Caco-2 (cell line): ENCODE results near the gene ZMPSTE24. TPM values are rescaled to one million over a fixed set of nuclear protein-coding genes. Genes with fewer than 3 reads are reported as not detected.
"Not testable (repeated sequence)": the region's sequence is repeated elsewhere in the genome, so short reads cannot be mapped to it uniquely, and the experiment has no call there.

ENCODE experiments used
- Bru-seq: library from RNA; stranded (reverse); fragments of 400-500 nt; gene quantifications from one replicate; lab custom pipeline; 2021; lab: Mats Ljungman, UMichigan
- BruChase-seq, 2 experiments: library from RNA; stranded (reverse); fragments of 400-500 nt; gene quantifications; one replicate each; lab custom pipeline; 2021; lab: Mats Ljungman, UMichigan
- BruUV-seq: library from RNA; stranded (reverse); fragments of 400-500 nt; replicated peaks from 2 replicates; lab custom pipeline; 2021; lab: Mats Ljungman, UMichigan
- CTCF ChIA-PET: fragments of 300-600 bp; sonication (Branson Sonifier 250); formaldehyde crosslinking; loops from one replicate; lab custom pipeline; 2022; ENCODE audit warnings: antibody characterized with exemption; lab: Charles Lee
- POLR2A ChIA-PET: fragments of 300-600 bp; sonication (Branson Sonifier 250); formaldehyde crosslinking; loops from one replicate; lab custom pipeline; 2022; ENCODE audit warnings: antibody characterized with exemption; lab: Charles Lee
- DNase-seq, 2 experiments: peaks; one replicate each; pipeline versions ENCODE4 v3.0.0 to v3.0.0-alpha.2; 2020 to 2022
- H3K27me3 ChIP-seq: replicated peaks from 2 replicates; pipeline ENCODE4 v1.6.0; 2011; ENCODE audit warnings: low read length; ENCODE audit not compliant: control insufficient read depth, insufficient read depth
- H3K36me3 ChIP-seq: 2 replicates; pipeline ENCODE4 v1.5.1; 2011; ENCODE audit warnings: low read length; ENCODE audit not compliant: control insufficient read depth, insufficient read depth
- H3K4me1 ChIP-seq: fragments of 250-450 bp; sonication (Bioruptor Pico); 2 replicates; pipeline ENCODE4 v1.5.1; 2020; ENCODE audit warnings: mild to moderate bottlenecking
- H3K4me3 ChIP-seq: 2 replicates; pipeline ENCODE4 v1.5.1; 2011; ENCODE audit warnings: low read depth, mild to moderate bottlenecking, control low read depth, low read length
- H3K9me3 ChIP-seq: fragments of 250-450 bp; sonication (Bioruptor Pico); 2 replicates; pipeline ENCODE4 v1.5.1; 2020; ENCODE audit warnings: mild to moderate bottlenecking, moderate library complexity
- H3K27ac Mint-ChIP-seq: one replicate; pipeline ENCODE4 v1.8.0; 2022; ENCODE audit warnings: mixed read lengths; ENCODE audit not compliant: unreplicated experiment
- H3K27me3 Mint-ChIP-seq: one replicate; pipeline ENCODE4 v1.8.0; 2022; ENCODE audit warnings: mixed read lengths; ENCODE audit not compliant: insufficient read depth, unreplicated experiment
- H3K36me3 Mint-ChIP-seq: one replicate; pipeline ENCODE4 v1.8.0; 2022; ENCODE audit warnings: mild to moderate bottlenecking, mixed read lengths; ENCODE audit not compliant: insufficient read depth, unreplicated experiment
- H3K4me1 Mint-ChIP-seq: one replicate; pipeline ENCODE4 v1.8.0; 2022; ENCODE audit warnings: low read depth, mixed read lengths; ENCODE audit not compliant: unreplicated experiment
- H3K4me3 Mint-ChIP-seq: one replicate; pipeline ENCODE4 v1.8.0; 2022; ENCODE audit warnings: mild to moderate bottlenecking, moderate library complexity, mixed read lengths; ENCODE audit not compliant: unreplicated experiment
- H3K9me3 Mint-ChIP-seq: one replicate; pipeline ENCODE4 v1.8.0; 2022; ENCODE audit warnings: mixed read lengths; ENCODE audit not compliant: unreplicated experiment
- CTCF ChIP-seq, 2 experiments: fragments of 200-600 bp in 1 of 2; IDR thresholded peaks; 1 replicate in 1 of 2; 2 replicates in 1 of 2; pipeline versions ENCODE4 v1.5.1 to v1.8.0; 2011 to 2022; ENCODE audit warnings: antibody characterized with exemption in 1 of 2, control low read depth in 1 of 2, inconsistent platforms in 1 of 2, low read depth in 1 of 2, low read length in 1 of 2, mild to moderate bottlenecking in 1 of 2, moderate library complexity in 1 of 2; ENCODE audit not compliant: insufficient read depth in 1 of 2, severe bottlenecking in 1 of 2, unreplicated experiment in 1 of 2
- intact Hi-C: fragments of 100-400 bp; cut with micrococcal nuclease; formaldehyde crosslinking; loops from one replicate; pipeline ENCODE4 v1.10.0; 2022; ENCODE audit not compliant: unreplicated experiment
- long read RNA-seq: library from polyadenylated mRNA; stranded (forward); transcript quantifications from one replicate; pipeline ENCODE4 v2.0.0, GENCODE V29; 2022
- total RNA-seq: library from RNA; stranded (reverse); gene quantifications from 2 replicates; pipeline ENCODE4 v1.2.3, GENCODE V29; 2022

ZMPSTE24 gene
- total RNA-seq (37.9 and 39.9 TPM in 2 replicates), Bru-seq, nascent RNA (percentile 72 among the genes with signal in this experiment), BruChase-seq, experiment 1, labeled RNA remaining after a 2-hour chase (percentile 81 among the genes with signal in this experiment), BruChase-seq, experiment 2, labeled RNA remaining after a 6-hour chase (percentile 92 among the genes with signal in this experiment)
- long read RNA-seq, transcript ZMPSTE24-201 (10 exons, 3,108 nt) = major isoform, 208 of 229 reads
- long read RNA-seq, partial matches to known transcripts = 4 of 229 reads
- long read RNA-seq, other reads (novel, unspliced or antisense) = 17 of 229 reads

DNA sequence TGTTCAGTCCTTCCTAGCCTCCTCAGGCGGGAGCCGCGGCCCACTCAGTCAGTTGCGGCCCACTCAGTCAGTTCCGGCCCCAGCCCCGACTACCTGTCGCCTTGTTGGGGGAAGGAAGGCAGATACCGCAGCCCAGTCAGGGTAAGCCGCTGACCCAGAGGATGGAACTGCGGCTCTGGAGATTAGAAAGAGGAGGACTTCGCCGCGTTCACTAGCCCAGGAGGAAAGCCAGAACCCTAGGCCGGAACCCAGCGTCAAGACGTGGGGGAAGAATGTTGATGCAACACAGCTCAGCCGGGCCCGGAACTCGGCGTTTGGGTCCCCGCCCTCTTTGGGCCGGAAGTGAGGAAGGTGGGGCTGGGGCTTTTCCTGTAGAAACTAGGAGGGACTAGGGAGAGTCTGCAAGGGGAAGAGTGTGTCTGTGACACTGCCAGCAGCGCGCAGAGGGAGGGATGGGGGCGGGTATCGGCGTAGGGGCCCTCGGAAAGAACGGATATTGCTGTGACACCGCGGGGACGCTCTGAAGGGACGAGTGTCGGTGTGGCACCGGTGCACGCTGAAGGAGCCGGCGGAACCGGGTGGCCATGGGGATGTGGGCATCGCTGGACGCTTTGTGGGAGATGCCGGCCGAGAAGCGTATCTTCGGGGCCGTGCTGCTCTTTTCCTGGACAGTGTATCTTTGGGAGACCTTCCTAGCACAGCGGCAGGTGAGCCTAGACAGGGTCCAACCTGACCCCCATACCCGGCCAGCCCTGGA, at the start of gene ZMPSTE24:
ZMPSTE24 (plus strand) TSS at position 549 of the 757 bp plus-strand sequence; CDS start at position 585, 36 bp downstream.
- intact Hi-C loops = loop anchor here (1.0 to 10.0 kb wide), 3 partner anchors 11 to 97 kb away; partner anchors contain the start of genes COL9A2, RLF and TMCO2
- Histone ChIP-seq H3K27me3 (no peaks in the 10 kb centered on the region), H3K4me1 (no peaks in the 10 kb centered on the region; the same call in 1 of the 2 replicates), H3K9me3 (no peaks in the 10 kb centered on the region), H3K36me3 (no peaks in the 10 kb centered on the region; the same call in 1 of the 2 replicates), H3K4me3 (peak within 1 kb of the TSS; percentile 65)
- H3K4me1 Mint-ChIP-seq = peaks cover 6% of the 10 kb centered on the region
- H3K9me3 Mint-ChIP-seq = no peaks in the 10 kb centered on the region
- ChIA-PET POLR2A (interaction anchor here (1.0 kb wide), 1 partner anchor 10 kb away, joined by 3 read pairs; the partner anchor contains the start of gene TMCO2), CTCF (interaction anchor here (0.7 kb wide), 1 partner anchor 114 kb away, joined by 6 read pairs; no protein-coding TSS in a partner anchor)
- peak; percentile 92 to 97 for DNase-seq
- H3K36me3 Mint-ChIP-seq = peaks cover 23% of the 10 kb centered on the region
- H3K27ac Mint-ChIP-seq = peak within 1 kb of the TSS; percentile 100
- no peak for TF ChIP-seq CTCF (IDR thresholded peaks at IDR 0.05; ENCODE audit: insufficient read depth in 1 of 2, low read depth in 1 of 2, low read length in 1 of 2, severe bottlenecking in 1 of 2, unreplicated experiment in 1 of 2)
- no TSS peak for BruUV-seq
- no peaks in the 10 kb centered on the region for H3K27me3 Mint-ChIP-seq
- peak within 1 kb of the TSS; percentile 90 for H3K4me3 Mint-ChIP-seq

GRCh38 chr1:40210511-40211204, 47.4 kb upstream of the ZMPSTE24 start:
- intact Hi-C loops = no loop called here
- Histone ChIP-seq H3K4me1 (no peaks in the 10 kb centered on the region), H3K27me3 (no peaks in the 10 kb centered on the region), H3K36me3 (no peaks in the 10 kb centered on the region), H3K9me3 (no peaks in the 10 kb centered on the region), H3K4me3 (no peak overlapping the region)
- BruUV-seq = no TSS peak
- CTCF ChIA-PET = no interaction called here
- no peak for DNase-seq
- TF ChIP-seq CTCF (IDR thresholded peaks at IDR 0.05; ENCODE audit: insufficient read depth in 1 of 2, low read depth in 1 of 2, low read length in 1 of 2, severe bottlenecking in 1 of 2, unreplicated experiment in 1 of 2) = no peak
- H3K4me1 Mint-ChIP-seq = no peaks in the 10 kb centered on the region
- POLR2A ChIA-PET = no interaction called here
- H3K4me3 Mint-ChIP-seq = no peak overlapping the region
- H3K36me3 Mint-ChIP-seq = peaks cover 40% of the 10 kb centered on the region
- no peak overlapping the region for H3K27ac Mint-ChIP-seq
- H3K9me3 Mint-ChIP-seq = no peaks in the 10 kb centered on the region
- H3K27me3 Mint-ChIP-seq = no peaks in the 10 kb centered on the region

DNA sequence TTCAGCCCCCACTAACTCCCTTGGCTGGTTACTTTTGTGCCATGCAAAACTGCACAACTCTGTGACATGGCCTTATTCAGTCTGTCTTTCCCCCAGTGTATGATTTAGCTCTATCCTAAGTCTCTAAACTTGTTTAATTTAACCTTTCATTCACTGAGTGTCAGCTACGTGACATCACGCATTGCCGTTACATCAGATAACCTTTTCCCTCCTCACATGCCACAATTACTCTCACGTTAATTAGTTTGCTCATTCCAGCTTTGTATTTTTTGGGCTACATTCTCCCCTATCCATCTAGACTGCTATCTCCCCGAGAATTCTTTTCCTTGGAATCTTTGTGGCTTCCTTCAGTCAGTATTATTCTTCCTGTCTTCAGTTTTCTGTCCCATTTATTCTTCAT, 39.7 kb upstream of the ZMPSTE24 start:
- intact Hi-C loops = no loop called here
- ChIA-PET CTCF (no interaction called here), POLR2A (no interaction called here)
- TF ChIP-seq CTCF (IDR thresholded peaks at IDR 0.05; ENCODE audit: insufficient read depth in 1 of 2, low read depth in 1 of 2, low read length in 1 of 2, severe bottlenecking in 1 of 2, unreplicated experiment in 1 of 2) = no peak
- Histone ChIP-seq H3K4me3 (no peak overlapping the region), H3K36me3 (no peaks in the 10 kb centered on the region), H3K27me3 (no peaks in the 10 kb centered on the region), H3K9me3 (no peaks in the 10 kb centered on the region), H3K4me1 (no peaks in the 10 kb centered on the region)
- H3K4me1 Mint-ChIP-seq = no peaks in the 10 kb centered on the region
- no peaks in the 10 kb centered on the region for H3K9me3 Mint-ChIP-seq
- H3K36me3 Mint-ChIP-seq = peaks cover 31% of the 10 kb centered on the region
- no peak overlapping the region for H3K4me3 Mint-ChIP-seq
- no TSS peak for BruUV-seq
- H3K27me3 Mint-ChIP-seq = no peaks in the 10 kb centered on the region
- H3K27ac Mint-ChIP-seq = peak overlapping the region; percentile 37
- no peak for DNase-seq

- H3K9me3 Mint-ChIP-seq, DNase-seq, POLR2A ChIA-PET, H3K4me1 Mint-ChIP-seq, H3K4me3 ChIP-seq, BruUV-seq, intact Hi-C loops, H3K36me3 ChIP-seq, H3K4me3 Mint-ChIP-seq, H3K9me3 ChIP-seq, H3K27me3 ChIP-seq, H3K27ac Mint-ChIP-seq, H3K27me3 Mint-ChIP-seq, H3K4me1 ChIP-seq: not testable (repeated sequence)
- CTCF ChIA-PET = interaction anchor here (0.7 kb wide), 1 partner anchor 70 kb away, joined by 3 read pairs; no protein-coding TSS in a partner anchor
- peaks cover 13% of the 10 kb centered on the region for H3K36me3 Mint-ChIP-seq
Measured at GRCh38 chr1:40221471-40221905, 36.5 kb upstream of the ZMPSTE24 start.
